WERI-Rb-1 (cell line): ENCODE data around the gene XAB2.
"Not testable (repeated sequence)": the region's sequence is repeated elsewhere in the genome, so short reads cannot be mapped to it uniquely, and the experiment has no call there.

Experiments
- DNase-seq: peaks from one replicate; pipeline ENCODE4 v3.0.0-alpha.2; 2020
- H3K27ac ChIP-seq: fragments of 250-450 bp; sonication (Bioruptor Pico); 2 replicates; pipeline ENCODE4 v1.5.1; 2020; ENCODE audit warnings: mild to moderate bottlenecking, moderate library complexity
- H3K27me3 ChIP-seq: fragments of 250-450 bp; sonication (Bioruptor Pico); 2 replicates; pipeline ENCODE4 v1.5.1; 2021; ENCODE audit warnings: mild to moderate bottlenecking, low read depth, moderate library complexity; ENCODE audit not compliant: insufficient read depth, severe bottlenecking
- H3K36me3 ChIP-seq: fragments of 250-450 bp; sonication (Bioruptor Pico); 2 replicates; pipeline ENCODE4 v1.5.1; 2020; ENCODE audit warnings: mild to moderate bottlenecking, moderate library complexity
- H3K4me3 ChIP-seq: 2 replicates; pipeline ENCODE4 v1.5.1; 2011; ENCODE audit warnings: low read depth, mild to moderate bottlenecking, control low read depth, low read length
- H3K9me3 ChIP-seq: fragments of 250-450 bp; sonication (Bioruptor Pico); 2 replicates; pipeline ENCODE4 v1.5.1; 2021; ENCODE audit warnings: mild to moderate bottlenecking, moderate library complexity; ENCODE audit not compliant: severe bottlenecking
- CTCF ChIP-seq: IDR thresholded peaks from 2 replicates; pipeline ENCODE4 v1.5.1; 2011; ENCODE audit warnings: low read depth, mild to moderate bottlenecking, control low read depth, inconsistent platforms, low read length

Gene XAB2

GRCh38 chr19:7645656-7646425 lies 16.5 kb upstream of the XAB2 start:
- TF ChIP-seq CTCF = no peak
- DNase-seq = peak; percentile 34
- Histone ChIP-seq H3K27ac (no peak overlapping the region), H3K4me3 (no peak overlapping the region), H3K36me3 (no peaks in the 10 kb centered on the region), H3K9me3 (no peaks in the 10 kb centered on the region), H3K27me3 (no peaks in the 10 kb centered on the region)

GRCh38 chr19:7645163-7645562 lies 15.8 kb upstream of the XAB2 start:
- no peak for TF ChIP-seq CTCF
- Histone ChIP-seq H3K27ac (no peak overlapping the region), H3K36me3 (no peaks in the 10 kb centered on the region), H3K9me3 (no peaks in the 10 kb centered on the region), H3K27me3 (no peaks in the 10 kb centered on the region), H3K4me3 (no peak overlapping the region)
- DNase-seq = no peak

GRCh38 chr19:7644550-7644877 lies 15.2 kb upstream of the XAB2 start:
- no peak overlapping the region for H3K4me3 ChIP-seq
- H3K27ac ChIP-seq = no peak overlapping the region
- H3K27me3 ChIP-seq = no peaks in the 10 kb centered on the region
- no peak for DNase-seq
- TF ChIP-seq CTCF = no peak
- H3K36me3 ChIP-seq = no peaks in the 10 kb centered on the region
- no peaks in the 10 kb centered on the region for H3K9me3 ChIP-seq

GRCh38 chr19:7643629-7644549 lies 14.5 kb upstream of the XAB2 start:
- H3K27me3 ChIP-seq, H3K27ac ChIP-seq, H3K36me3 ChIP-seq, H3K9me3 ChIP-seq, H3K4me3 ChIP-seq, DNase-seq: not testable (repeated sequence)

- Histone ChIP-seq H3K9me3 (no peaks in the 10 kb centered on the region), H3K36me3 (no peaks in the 10 kb centered on the region), H3K27me3 (no peaks in the 10 kb centered on the region), H3K27ac (no peak overlapping the region), H3K4me3 (no peak overlapping the region)
- DNase-seq = no peak
- no peak for TF ChIP-seq CTCF
Measured at GRCh38 chr19:7643031-7643415, 13.7 kb upstream of the XAB2 start.

- DNase-seq = no peak
- Histone ChIP-seq H3K27ac (no peak overlapping the region), H3K4me3 (no peak overlapping the region), H3K27me3 (no peaks in the 10 kb centered on the region), H3K36me3 (no peaks in the 10 kb centered on the region), H3K9me3 (no peaks in the 10 kb centered on the region)
- TF ChIP-seq CTCF = no peak
Measured at GRCh38 chr19:7642295-7643030, 13.1 kb upstream of the XAB2 start.
